PFSK-1 (cell line): ENCODE results near the gene C20orf141.

ENCODE experiments used
- POLR2AphosphoS5 ChIP-seq: IDR thresholded peaks from 2 replicates; pipeline ENCODE4 v1.6.1; 2012; ENCODE audit warnings: low read depth, mild to moderate bottlenecking, control low read depth, low read length, moderate library complexity
- REST ChIP-seq, 2 experiments: IDR thresholded peaks; 2 replicates each; pipeline versions ENCODE4 v1.6.1 to v1.8.0; 2011 to 2012; ENCODE audit warnings: low read depth in 2 of 2, low read length in 2 of 2, control low read depth in 1 of 2, inconsistent platforms in 1 of 2, mild to moderate bottlenecking in 1 of 2, moderate library complexity in 1 of 2; ENCODE audit not compliant: insufficient read depth in 1 of 2
- SIN3A ChIP-seq: IDR thresholded peaks from 2 replicates; pipeline ENCODE4 v1.6.1; 2012; ENCODE audit warnings: mild to moderate bottlenecking, low read length, moderate library complexity, borderline replicate concordance; ENCODE audit not compliant: insufficient read depth

- TF ChIP-seq POLR2AphosphoS5: no peak
- TF ChIP-seq REST (IDR thresholded peaks at IDR 0.05; ENCODE audit: insufficient read depth in 1 of 2, low read depth in 2 of 2, low read length in 2 of 2): no peak
- no peak for TF ChIP-seq SIN3A
These were observed 11.0 kb downstream of the C20orf141 start for GRCh38 chr20:2825761-2826160.
